ENCODE measurements around the gene CDC34.

The CDC34 gene

DNA sequence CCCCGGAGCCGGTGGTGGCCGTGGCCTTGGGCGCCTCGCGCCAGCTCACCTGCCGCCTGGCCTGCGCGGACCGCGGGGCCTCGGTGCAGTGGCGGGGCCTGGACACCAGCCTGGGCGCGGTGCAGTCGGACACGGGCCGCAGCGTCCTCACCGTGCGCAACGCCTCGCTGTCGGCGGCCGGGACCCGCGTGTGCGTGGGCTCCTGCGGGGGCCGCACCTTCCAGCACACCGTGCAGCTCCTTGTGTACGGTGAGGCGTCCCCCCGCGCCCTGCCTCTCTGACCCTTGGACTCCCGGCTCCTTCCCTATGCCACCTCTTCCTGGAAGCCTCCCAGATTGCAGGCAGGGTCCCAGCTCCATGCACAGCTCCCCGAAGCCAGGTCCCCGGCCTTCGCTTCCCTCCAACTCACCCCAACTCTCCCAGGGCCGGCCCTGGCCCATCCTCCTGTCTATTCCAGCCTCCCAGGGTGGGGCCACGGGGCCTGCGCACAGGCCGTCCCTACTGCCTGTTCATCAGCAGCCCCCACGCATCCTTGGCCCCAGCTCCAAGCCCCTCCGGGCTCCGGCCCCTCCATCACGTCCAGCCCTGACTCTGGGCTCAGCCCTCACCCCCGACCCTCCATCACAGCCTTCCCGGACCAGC lies 33.6 kb upstream of the CDC34 start:
- no peak for DNase-seq (ENCODE audit: low spot score)

GRCh38 chr19:498511-498891 lies 33.1 kb upstream of the CDC34 start:
- no peak for DNase-seq (ENCODE audit: low spot score)

DNA sequence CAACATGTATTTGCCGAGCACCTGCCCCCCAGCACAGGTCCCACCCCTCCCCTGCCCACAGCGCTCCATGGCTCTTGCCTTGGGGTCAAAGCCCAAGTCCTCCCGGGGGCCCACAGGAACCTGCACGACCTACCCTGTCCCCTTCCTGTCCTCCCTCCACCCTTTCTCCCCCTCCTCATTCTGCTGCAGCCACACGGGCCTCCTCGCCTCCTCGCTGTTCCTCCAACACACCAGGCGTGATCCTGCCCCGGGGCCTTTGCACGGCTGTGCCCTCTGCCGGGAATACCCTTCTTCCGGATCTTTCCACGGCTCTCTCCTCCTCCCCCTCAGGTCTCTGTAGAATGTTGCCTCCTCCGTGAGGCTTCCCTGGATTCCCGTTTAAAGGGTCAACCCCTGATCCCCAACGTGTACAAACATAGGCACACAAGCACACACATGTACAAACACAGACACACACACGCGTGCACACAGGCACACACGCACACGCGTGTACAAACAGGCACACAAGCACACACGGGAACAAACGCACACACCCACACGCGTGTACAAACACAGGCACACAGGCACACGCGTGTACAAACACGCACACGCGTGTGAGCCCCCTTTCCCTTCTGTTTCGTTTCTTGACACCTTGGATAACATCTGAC lies 32.5 kb upstream of the CDC34 start:
- no peak for DNase-seq (ENCODE audit: low spot score)

GRCh38 chr19:501646-502045 lies 29.9 kb upstream of the CDC34 start:
- DNase-seq (ENCODE audit: low spot score) = no peak

- DNase-seq (ENCODE audit: low spot score) = no peak
Measured at GRCh38 chr19:504616-505015, 26.9 kb upstream of the CDC34 start.

- peak; percentile 100 for DNase-seq (ENCODE audit: low spot score)
Measured at GRCh38 chr19:506404-507285, 24.9 kb upstream of the CDC34 start.

GRCh38 chr19:507286-508203 lies 24.0 kb upstream of the CDC34 start, which contains the start of gene TPGS1:
TPGS1 (plus strand) TSS chr19:507497; CDS start chr19:507507, 10 bp downstream.
- peak; percentile 81 for DNase-seq (ENCODE audit: low spot score)

DNA sequence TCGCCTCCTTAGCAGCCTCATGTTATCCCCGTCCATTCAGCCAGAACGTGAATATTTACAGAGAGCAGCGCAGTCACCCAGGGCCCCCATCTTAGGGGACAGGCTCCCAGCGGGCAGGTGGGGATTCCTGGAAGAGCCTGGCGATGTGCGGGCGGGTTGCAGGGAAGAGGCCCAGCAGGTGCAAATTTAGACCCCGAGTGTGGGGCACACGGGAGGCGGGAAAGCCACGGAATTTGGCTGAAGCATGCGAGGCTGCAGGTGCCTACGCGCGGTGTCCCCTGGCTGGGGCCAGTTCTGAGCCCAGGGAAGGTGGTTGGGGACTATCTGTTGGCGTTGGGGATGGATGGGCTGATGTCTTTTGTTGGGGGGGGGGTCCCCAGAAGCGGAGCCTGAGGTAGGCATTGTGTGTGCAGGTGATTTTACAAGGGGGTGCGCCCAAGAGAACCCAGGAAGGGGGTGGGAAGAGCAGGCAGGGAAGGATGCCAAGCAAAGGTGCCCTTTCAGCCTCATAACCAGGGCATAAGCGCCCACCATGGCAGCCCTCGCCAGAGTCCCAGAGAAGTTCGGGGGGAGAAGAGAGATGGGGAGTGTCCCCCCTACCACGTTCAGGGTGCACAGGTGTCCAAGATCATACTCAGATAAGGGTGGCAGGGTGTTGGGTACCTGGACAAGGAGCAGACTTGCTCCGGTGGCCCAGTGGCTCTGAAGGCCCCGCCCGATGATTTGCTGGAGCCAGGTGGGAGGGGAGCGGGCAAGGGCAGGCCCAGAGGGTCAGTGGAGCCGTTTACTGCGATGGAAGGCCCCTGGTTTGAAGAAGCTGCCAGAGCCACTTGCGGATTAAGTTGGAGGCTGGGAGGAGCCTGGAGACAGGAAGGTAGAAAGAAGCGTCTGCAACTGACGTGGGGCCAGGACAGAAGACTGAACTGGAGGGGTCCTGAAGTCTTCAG lies 23.1 kb upstream of the CDC34 start:
- no peak for DNase-seq (ENCODE audit: low spot score)

GRCh38 chr19:510606-511100 lies 20.9 kb upstream of the CDC34 start:
- DNase-seq (ENCODE audit: low spot score) = peak; percentile 53

DNA sequence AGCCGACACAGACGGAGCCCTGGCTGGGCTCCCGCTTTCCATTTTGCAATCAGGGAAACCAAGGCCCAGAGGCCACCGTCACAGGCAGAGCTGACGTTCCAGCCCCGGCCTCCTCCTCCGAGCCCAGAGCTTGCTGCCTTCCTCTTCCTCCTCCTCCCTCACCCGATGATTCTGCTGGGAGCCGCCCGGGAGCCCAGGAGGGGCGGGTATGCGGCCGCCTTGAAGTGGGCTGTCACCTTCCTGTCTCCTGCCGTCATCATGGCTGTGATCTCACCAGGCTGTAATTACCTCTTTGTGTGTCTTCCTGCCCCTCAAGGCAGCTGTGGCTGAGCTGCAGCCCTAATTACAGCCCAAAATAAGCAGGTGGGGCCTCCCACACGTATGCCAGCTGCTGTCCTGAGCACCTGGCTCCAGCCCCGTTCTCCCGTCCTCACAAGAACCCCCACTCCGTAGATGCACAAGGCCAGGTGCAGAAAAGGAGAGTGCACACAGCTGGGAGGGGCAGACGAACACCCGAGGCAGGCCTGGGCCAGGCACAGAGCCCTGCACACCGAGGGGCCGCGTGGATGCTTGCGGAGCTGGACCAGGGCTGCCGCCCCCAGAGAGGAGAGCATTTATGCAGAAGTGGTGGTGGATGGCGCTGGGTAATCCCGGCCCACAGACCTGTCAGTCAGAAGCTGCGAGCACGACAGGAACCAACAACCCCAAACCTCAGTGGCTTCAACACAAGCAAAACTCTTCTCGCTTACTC lies 20.3 kb upstream of the CDC34 start:
- no peak for DNase-seq (ENCODE audit: low spot score)

DNA sequence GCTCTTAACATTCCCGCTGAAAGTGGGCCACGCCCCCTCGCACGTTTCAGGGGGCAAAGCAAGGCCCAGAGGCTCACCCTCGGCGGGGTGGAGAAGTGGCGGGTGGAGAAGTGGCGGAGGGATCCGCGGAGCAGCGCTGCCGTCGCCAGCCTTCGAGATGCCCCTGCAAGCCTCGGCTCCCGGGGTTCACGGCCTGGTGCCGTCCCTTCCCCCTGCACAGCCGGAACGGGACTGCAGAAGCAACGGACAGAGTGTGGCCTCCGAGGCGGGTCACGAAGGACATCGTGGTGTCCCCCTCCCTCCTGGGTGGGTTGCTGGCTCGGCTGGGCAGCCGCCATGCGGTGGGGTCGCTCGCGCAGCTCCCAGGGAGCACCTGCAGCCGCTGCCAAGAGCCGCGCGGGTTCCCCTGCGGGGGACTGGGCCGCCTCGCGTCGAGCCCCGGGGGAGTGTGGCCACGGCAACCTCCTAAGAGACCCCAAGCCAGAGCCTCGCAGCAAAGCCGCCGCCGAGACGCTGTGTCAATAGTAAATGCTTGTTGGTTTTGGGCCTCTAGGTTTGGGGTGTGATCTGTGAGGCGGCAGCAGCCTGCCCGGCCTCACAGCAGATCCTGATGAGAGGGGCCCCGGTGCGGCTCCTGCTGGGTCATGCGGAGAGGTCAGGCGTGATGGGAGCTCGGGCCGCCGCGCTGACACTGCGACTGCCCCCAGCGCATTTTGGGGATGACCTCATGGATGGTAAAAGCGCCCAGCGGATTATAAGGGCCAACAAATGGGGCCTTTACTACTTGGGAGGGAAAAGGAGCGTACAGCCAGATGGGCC lies 18.8 kb upstream of the CDC34 start:
- DNase-seq (ENCODE audit: low spot score) = no peak

GRCh38 chr19:513368-514165 lies 18.0 kb upstream of the CDC34 start:
- no peak for DNase-seq (ENCODE audit: low spot score)

- DNase-seq (ENCODE audit: low spot score) = no peak
Measured at GRCh38 chr19:514166-514663, 17.3 kb upstream of the CDC34 start.

GRCh38 chr19:517721-518597 lies 13.6 kb upstream of the CDC34 start:
- no peak for DNase-seq (ENCODE audit: low spot score)

- DNase-seq (ENCODE audit: low spot score) = no peak
Measured at GRCh38 chr19:518598-519231, 12.8 kb upstream of the CDC34 start.

DNA sequence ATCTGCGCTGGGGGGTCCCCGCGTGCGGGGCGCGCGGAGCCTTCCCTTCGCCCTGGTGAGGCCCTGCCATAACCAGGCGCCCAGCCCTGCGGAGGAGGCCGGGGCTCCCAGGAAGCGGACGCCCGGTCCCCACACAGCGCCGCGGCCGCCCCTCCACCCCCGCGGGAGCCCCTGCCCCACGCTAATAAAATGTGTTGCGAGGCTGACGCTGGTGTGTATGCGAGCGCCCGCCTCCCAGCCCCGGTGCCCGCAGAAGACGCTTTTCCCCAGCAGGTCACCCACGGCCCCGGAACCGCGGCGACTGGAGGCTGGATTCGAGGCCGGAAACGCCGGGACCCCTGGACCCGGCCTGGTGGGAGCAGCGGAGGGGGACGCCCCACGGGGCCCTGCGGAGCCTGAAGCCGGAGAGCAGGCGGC lies 12.1 kb upstream of the CDC34 start:
- DNase-seq (ENCODE audit: low spot score) = no peak

All from globus pallidus (tissue), 1 donor.